Epidermal melanocyte (primary cell): ENCODE data around the gene ZCCHC7.
"Not testable (repeated sequence)": the region's sequence is repeated elsewhere in the genome, so short reads cannot be mapped to it uniquely, and the experiment has no call there.

Source experiments
- DNase-seq: peaks from one replicate; pipeline ENCODE4 v3.0.0; 2011; ENCODE audit warnings: low spot score; ENCODE audit not compliant: insufficient read length

Gene ZCCHC7

DNA sequence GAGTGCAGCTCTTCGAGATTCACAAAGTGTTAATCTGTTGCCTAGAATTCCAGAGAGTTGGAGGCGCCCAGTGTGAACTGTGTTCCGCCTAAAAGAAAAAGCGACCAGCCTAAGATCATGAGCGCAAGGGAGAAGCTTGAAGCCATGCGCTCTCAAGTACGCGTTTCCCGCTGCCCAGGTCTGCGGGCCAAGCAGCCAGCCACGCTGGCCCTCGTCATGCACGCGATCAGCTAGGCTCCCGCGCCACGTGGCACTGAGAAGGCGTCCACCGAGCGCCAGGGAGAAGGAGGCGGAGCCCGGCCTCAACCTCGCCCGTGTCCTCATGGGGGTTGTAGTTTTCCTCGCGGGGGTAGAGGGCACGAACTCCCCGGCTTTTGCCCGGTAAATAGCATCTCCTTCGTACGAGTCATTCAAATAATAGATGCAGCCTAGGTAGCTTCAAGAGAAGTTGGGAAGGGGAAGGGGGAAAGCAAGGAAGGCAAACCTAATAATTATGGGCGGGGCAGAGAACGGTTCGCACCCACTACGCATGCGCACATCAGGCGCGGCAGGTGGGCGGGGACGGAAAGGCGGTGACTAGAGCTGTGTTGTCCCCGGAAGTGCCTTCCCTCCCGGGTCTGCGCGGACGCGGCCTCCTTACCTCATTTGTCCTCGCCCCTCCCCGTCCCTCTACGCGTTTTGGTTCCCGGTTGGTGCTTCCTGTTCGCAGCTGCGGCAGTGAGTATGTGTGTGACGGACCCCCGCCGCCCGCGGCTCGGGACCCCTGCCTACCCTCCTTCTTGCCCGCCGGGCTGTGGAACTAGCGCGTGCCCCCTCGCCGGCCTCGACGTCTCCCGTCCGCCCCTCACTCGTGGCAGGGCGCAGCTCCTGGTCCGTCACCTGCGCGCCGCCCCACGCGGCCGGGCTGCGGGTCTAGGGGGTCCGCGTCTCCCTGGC lies at the start of gene ZCCHC7:
Gene ZCCHC7, plus strand, starts transcription at position 668 of the 936 bp plus-strand sequence.
- peak; percentile 88 for DNase-seq

DNA sequence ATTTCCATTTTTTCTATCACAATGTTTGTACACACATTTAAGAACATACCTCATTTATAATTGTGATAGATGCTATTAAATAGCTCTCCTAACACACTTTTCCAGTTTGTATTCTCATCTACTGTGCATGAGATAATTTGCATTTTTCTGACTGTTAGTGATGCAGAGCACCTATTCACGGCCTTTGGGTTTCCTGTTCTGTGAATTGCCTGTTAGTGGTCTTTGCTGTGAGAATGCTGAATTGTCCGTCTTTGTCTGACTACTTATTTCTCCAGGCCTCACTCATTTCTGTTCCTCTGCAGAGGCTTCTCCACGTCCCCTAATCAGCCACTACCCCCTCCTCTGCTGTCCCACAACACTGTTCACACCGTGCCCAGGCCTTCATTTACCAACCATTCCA lies 45.6 kb upstream of the ZCCHC7 start:
- DNase-seq = not testable (repeated sequence)

DNA sequence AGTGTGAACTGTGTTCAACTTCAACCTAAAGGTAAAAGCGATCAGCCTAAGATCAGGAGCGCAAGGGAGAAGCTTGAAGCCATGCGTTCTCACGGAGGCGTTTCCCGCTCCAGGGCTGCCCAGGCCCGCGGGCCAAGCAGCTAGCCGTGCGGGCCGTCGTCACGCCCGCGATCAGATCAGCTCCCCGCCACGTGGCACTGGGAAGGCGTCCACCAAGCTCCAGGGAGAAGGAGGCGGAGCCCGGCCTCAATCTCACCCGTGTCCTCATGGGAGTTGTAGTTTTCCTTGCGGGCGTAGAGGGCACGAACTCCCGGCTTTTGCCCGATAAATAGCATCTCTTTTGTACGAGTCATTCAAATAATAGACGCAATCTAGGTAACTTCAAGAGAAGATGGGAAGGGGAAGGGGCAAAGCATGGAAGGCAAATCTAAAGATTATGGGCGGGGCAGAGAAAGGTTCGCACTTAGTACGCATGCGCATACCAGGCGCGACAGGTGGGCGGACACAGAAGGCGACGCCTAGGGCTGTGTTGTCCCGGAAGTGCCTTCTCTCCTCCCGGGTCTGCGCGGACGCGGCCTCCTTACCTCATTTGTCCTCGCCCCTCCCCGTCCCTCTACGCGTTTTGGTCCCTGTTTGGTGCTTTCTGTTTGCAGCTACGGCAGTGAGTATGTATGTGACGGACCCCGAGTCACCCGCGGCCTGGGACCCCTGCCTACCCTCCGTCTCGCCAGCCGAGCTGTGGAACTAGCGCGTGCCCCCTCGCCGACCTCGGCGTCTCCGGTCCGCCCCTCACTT lies 40.8 kb upstream of the ZCCHC7 start:
- DNase-seq = peak; percentile 73

DNA sequence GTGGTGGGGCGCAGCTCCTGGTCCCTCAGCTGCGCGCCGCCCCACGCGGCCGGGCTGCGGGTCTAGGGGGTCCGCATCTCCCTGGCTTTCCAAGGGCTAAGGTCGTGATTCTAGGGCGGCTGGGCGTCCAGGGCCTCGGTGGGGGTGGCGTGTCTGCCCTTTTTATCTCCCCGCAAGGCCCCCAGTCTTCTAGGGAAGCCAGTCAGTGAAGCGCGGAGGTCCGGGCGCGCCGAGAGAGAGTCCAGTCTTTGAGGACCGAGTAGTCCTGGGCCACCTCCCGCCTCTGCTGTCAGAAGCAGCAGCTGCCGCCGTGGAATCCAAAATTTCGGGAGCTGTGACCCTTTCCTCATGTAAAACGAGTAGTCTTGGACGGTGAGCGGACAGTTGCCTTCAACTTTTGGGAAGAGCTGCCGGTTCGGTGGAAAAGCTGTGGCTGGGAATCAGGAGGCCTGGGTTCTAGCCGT lies 40.2 kb upstream of the ZCCHC7 start:
- DNase-seq = not testable (repeated sequence)

DNA sequence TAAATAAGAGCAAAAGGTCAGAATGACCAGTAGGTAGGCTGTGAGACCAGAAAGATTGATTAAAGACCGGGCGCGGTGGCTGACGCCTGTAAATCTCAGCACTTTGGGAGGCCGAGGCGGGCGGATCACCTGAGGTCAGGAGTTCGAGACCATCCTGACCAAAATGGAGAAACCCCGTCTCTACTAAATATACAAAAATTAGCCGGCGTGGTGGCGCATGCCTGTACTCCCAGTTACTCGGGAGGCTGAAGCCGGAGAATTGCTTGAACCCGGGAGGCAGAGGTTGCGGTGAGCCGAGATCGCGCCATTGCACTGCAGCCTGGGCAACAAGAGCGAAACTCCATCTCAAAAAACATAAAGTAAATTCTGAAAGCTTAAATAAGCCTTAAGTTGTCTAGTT lies 38.9 kb upstream of the ZCCHC7 start:
- DNase-seq = not testable (repeated sequence)

DNA sequence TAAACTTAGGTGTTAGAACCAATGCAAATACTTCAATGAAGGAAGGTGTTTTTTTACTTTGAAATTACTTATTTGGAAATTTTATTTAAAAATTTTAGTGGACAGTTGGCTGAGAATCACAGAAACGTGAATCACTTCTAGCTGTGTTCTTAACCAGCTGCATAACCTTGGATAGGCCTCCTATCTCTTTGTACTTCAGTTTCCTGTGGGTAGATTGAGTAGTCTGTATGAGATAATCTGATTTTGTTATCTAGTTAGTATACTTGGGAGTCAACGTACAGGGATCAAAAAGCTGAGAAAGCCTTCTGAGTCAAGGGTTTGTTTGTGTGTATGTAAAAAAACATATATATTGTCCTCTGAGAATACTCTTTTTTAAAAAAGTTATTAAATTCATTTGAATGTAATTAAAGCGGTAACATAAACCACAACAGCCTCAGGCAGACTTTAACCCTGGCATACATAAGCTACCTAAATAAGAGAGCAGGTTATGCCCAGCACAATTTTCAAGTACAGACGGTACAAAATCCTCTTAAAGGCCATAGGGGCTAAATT lies 38.1 kb upstream of the ZCCHC7 start:
- DNase-seq = no peak

DNA sequence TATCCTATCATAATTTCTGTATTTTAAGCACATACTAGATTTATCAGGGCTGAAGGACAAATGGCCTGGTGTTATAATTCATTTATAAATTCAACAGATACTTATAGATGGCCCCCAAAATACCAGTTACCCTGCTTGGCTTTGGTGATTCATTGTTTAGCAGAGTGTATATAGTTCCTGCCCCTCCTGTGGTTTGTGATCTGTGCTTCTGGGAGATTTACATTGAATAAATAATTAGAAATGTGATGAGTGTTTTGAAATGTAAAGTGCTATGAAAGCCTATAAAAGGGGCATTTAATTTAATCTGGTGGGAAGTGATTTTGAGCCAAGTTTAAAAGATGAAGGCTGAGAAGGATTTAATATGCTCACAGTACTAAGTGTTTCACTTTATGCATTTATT lies 36.7 kb upstream of the ZCCHC7 start:
- no peak for DNase-seq

DNA sequence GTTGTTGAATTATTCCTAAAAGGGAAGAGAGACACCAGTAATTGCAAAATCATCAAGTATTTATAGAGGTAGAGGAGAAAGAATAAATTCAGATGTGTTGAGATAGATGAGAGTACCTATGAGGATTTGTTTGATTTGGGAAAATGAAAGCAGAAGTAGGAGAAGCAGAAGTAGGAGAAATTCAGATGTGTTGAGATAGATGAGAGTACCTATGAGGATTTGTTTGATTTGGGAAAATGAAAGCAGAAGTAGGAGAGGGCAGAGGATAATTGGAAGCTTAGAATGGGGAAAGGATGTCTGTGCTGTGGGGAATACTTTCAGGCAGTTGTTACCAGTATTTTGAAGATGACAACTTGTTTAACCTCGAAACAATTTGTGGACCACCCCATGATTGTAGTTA lies 35.1 kb upstream of the ZCCHC7 start:
- DNase-seq = no peak

DNA sequence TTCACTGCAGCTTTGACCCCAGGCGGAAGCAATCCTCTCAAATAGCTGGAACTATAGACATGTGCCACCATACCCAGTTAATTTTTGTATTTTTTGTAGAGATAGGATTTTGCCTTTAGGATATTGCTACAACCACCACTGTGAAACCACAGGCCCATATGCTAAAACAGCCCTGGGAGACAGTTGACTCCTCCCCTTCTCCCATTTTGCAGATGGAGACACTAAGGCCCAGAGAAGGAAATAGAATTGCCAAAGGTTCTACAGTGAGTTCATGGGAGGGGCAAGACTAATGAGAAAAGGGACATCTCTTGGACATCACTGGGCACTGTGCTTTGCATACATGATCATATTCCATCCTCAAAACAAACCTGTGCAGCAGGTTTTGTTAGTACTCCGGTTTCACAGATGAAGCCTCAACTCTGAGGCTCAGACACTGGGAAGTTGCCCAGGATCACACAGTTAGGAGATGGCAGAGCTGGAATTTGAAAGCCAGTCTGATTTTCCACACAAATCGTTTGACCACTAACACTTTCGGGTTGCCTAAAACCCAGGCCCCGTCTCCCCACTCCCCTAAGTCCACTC lies 27.6 kb upstream of the ZCCHC7 start:
- not testable (repeated sequence) for DNase-seq

DNA sequence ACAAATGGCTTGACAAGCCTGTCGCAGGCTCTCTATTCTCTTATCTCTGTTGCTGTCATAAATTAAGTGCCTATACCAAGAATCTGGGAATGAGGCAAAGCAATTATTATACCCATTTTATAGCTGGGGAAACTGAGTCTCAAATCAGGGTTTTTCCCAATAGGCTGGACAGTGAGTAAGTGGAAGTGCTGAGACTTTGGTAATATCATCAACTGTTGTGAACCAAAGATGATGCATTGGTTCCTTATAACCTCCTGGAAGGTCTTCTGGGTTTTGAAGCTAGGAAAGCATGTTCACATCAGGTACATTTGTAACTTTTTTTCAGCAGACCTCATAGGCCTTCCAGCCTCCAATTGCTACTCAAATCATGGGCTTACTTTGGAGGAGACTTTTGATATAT lies 25.6 kb upstream of the ZCCHC7 start:
- no peak for DNase-seq

DNA sequence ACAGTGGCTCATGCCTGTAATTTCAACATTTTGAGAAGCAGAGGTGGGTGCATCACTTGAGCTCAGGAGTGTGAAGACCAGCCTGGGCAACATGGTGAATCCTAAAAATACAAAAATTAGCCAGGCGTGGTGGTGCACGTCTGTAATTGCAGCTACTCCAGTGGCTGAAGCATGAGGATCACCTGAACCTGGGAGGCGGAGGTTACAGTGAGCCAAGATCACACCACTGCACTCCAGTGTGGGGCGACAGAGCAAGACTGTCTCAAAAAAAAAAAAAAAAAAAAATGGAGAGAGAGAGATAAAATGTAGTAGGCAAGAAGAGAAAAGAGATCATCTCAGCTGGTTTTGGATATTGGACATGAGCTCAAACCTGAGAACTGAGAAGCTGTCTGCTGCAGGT lies 23.7 kb upstream of the ZCCHC7 start:
- no peak for DNase-seq

DNA sequence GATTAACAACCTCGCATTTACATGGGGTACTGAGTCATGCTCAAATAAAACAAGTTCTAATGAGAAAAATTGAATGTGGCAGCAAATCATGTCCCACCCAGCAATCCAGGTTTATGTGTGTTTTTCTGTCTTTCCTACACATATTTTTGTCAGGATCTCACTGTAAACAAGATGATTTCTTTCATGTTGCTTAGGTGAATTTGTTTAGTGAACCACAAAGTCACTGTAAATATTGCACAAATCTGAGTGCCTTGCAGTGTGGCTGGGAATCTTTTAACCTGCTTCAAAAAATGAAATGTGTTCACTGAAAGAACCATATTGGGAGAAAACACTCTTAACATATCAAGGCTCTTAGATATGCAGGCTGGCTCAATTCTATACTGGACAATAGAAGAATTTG lies 23.1 kb upstream of the ZCCHC7 start:
- DNase-seq = no peak

DNA sequence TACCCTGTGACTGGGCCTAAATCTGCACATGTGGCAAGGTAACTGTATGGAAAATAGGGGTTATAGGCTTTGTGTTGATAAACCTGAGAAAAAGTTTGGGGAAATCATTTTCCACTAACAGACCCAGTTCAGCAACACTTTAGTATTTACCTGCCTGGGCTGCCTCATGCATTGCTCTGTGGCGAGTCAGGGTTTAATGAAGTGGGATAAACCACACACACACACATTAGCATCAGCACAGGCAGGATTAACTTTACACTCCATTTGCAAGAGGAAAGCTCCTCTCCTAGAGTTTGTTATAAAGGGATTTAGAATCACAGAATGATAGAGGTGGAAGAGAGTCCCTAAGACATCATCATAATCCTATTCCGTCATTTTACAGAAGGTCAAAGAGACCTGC lies 20.0 kb upstream of the ZCCHC7 start:
- DNase-seq = no peak

DNA sequence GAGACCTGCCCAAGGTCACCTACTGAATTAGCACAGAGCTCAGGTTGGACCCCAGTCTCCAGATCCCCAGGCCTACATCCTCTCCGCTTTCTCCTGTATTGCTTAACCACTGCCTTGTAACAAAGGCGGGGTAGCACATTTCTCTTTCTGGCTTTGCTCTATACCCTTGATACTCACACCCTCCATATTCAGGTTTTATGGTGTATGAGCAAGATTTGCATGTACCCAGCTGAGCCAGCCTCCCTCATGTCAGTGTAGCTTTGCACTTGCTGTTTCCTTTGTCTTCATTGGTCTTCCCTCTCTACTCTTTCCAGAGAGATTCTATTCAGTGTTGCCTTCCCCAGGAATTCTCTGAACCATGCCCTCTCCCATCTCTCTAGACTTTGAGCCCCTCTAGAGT lies 19.6 kb upstream of the ZCCHC7 start:
- DNase-seq = no peak

DNA sequence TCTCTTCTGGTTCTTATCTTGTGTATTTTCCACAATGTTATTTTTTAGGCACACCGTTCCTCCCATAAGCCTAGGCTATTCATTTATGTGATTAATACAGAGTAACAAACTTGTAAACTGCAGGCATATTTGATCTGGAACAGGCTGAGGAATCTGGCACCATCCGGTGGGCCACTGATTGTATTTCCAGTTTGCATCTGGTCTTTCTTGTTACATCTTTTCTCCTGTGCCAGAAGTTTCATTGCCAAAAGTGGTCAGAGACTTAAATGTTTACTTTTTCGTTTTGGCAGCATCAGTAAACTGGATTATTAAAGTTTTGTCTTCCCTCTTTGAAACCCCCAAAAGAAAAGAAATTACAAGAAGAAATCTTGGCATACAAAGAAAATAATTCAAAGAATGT lies 17.9 kb upstream of the ZCCHC7 start:
- no peak for DNase-seq

DNA sequence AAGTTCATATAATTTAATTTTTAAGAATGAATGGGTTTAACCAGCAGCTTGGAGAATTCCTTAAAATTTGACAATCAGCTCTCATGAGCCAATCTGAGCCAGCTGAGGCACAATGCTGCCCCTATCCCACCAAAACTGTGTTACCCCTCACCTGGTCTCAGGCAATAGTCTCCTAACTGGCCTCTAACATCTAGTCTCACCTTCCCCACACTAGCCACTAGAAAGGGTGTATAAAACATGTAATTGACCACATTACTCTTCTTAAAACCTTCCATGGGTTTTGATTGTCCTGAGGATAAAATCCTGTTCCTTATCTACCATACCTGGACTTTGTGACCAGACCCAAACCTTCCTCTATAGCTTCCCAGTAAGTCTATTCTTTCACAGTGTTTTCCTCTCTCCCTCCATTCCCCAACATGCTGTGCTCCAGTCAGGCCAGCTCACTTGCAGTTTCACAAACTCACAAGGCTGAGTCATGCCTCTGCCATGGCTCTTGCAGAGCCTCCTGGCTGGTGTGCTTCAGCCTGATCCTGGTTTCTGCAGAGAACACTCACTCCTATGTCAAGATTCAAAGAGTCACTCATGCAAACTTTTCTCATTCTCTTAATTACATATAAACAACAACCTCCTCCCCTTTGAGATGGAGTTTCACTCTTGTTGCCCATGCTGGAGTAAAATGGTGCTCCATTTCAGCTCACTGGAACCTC lies 16.0 kb upstream of the ZCCHC7 start:
- DNase-seq = no peak

DNA sequence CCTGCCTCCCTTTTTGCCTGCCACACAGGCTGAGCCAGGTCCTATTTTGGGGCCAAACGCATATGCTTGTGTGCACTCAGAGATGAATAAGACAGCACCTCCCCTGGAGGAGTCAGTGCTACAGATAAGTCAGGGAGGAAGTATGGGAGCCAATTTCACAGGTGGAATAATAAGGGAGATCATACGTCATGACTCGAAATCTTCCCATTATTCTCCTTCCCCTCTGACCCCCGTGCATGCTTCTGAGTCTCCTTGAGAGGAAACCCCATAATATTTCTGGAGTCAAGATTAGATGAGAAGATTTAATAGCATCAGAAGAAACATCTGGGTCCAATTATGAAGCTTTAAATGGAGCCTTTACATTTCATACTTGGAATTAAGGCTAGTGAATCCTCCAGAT lies 15.1 kb upstream of the ZCCHC7 start:
- no peak for DNase-seq

DNA sequence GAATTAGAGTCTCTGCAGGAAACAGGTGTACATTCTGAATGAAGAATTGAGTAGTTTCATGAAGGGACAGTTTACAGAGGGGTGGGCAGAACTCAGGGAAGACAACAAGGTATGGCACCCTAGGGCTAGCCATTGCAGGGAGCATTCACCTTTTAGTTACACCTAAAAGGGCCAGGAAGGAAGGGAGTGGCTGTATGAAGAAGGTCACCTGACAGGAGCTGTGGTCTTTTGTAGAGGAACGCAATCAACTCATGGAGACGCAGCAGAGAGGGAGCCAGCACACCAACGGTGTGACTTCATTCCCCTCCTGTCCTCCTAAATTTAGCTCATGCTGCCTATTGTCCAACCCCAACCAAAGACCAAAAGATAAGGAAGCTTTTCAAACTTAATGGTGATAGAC lies 12.7 kb upstream of the ZCCHC7 start:
- no peak for DNase-seq

DNA sequence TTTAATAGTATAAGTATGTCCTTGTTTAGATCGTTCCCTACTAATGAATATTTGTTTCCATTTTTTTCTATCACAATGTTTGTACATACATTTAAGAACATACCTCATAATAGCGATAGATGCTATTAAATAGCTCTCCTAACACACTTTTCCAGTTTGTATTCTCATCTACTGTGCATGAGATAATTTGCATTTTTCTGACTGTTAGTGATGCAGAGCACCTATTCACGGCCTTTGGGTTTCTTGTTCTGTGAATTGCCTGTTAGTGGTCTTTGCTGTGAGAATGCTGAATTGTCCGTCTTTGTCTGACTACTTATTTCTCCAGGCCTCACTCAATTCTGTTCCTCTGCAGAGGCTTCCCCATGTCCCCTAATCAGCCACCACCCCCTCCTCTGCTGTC lies 5.9 kb upstream of the ZCCHC7 start:
- DNase-seq = not testable (repeated sequence)

DNA sequence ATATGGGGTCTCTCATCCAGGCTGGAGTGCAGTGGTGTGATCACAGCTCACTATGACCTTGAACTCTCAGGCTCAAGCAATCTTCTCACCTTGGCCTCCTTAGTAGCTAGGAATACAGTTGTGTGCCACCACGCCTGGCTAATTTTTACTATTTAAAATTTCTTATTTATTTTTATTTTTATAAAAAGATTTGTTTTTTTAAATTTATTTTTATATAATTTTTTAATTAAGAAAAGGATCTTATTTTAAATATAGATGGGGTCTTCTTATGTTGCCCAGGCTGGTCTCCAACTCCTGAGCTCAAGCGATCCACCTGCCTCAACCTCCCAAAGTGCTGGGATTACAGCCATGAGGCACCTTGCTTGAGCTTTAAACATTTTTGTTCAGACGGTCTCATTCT lies 2.4 kb upstream of the ZCCHC7 start:
- DNase-seq = no peak

DNA sequence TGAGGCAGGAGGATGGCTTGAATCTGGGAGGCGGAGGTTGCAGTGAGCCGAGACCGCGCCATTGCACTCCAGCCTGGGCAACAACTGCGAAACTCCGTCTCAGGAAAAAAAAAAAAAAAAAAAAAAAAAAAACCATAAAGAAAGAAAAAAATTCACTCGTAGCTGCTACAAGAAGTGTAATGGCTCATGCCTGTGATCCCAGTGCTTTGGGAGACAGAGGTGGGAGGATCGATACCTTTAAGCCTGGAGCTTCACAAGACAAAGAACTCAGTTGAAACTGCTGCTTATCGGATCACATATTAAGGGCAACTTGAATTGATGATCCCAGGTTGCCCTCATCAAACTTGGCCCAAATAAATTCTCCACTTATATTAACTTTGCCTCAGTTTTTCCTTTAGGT lies 1.0 kb upstream of the ZCCHC7 start:
- no peak for DNase-seq
